Stomach (tissue), 9 donors: ENCODE measurements around the gene CNIH4. TPM values are rescaled to one million over a fixed set of nuclear protein-coding genes. Genes with fewer than 3 reads are reported as not detected.

Source experiments
- DNase-seq, 2 donors: peaks; one replicate each; pipeline versions ENCODE4 v3.0.0 to v3.0.0-alpha.2; 2013 to 2019
- H3K27ac ChIP-seq, 5 donors: fragments of 200-600 bp in 4 of 5; sonication (generic) in 4 of 5; one replicate each; pipeline ENCODE4 v1.5.1; 2013 to 2019; ENCODE audit warnings: mild to moderate bottlenecking in 1 of 5, moderate library complexity in 1 of 5
- H3K27me3 ChIP-seq, 3 donors: fragments of 200-600 bp; sonication (generic); one replicate each; pipeline ENCODE4 v1.5.1; 2017 to 2019; ENCODE audit warnings: mixed run types in 1 of 3
- H3K36me3 ChIP-seq, 4 donors: fragments of 200-600 bp; sonication (generic); 1 replicate in 3 of 4; 2 replicates in 1 of 4; pipeline ENCODE4 v1.5.1; 2016 to 2019
- H3K4me1 ChIP-seq, 4 donors: fragments of 200-600 bp; sonication (generic); one replicate each; pipeline ENCODE4 v1.5.1; 2016 to 2019
- H3K4me3 ChIP-seq, 4 donors: fragments of 200-600 bp; sonication (generic) in 3 of 4; one replicate each; pipeline ENCODE4 v1.5.1; 2016 to 2019; ENCODE audit warnings: mild to moderate bottlenecking in 1 of 4
- H3K9me3 ChIP-seq, 4 donors: fragments of 200-600 bp; sonication (generic); one replicate each; pipeline ENCODE4 v1.5.1; 2016 to 2019
- EP300 ChIP-seq: sonication (generic); formaldehyde crosslinking; IDR thresholded peaks from one replicate; pipeline ENCODE4 v1.6.1; 2017; ENCODE audit warnings: antibody characterized with exemption
- POLR2A ChIP-seq, 4 donors: fragments of 450-650 bp; IDR thresholded peaks; one replicate each; pipeline ENCODE4 v1.6.1; 2016; ENCODE audit warnings: antibody characterized with exemption in 4 of 4, control low read depth in 2 of 4, mild to moderate bottlenecking in 1 of 4, moderate library complexity in 1 of 4
- POLR2AphosphoS5 ChIP-seq, 3 donors: sonication (generic); formaldehyde crosslinking; IDR thresholded peaks; one replicate each; pipeline ENCODE4 v1.6.1; 2016; ENCODE audit warnings: antibody characterized with exemption in 3 of 3
- WGBS, 5 donors: extraction: QIAGEN DNeasy Blood & Tissue Kit in 3 of 5; methylation state at CpG; one replicate each; pipeline versions ENCODE4 v1.1.5 to v1.1.7; 2013 to 2018; 5-methylcytosine and 5-hydroxymethylcytosine counted together
- intact Hi-C: fragments of 100-400 bp; cut with DNase I; formaldehyde crosslinking; loops from one replicate; pipeline ENCODE4 v1.15.1; 2023; ENCODE audit warnings: low total_unique reads
- polyA plus RNA-seq, 3 donors: library from polyadenylated mRNA; stranded (reverse); fragments of 200-250 nt; gene quantifications; one replicate each; pipeline ENCODE4 v1.2.3, GENCODE V29; 2013
- total RNA-seq, 5 donors: library from RNA; depleted of rRNA; stranded (reverse); fragments of >200 nt; gene quantifications; one replicate each; pipeline versions ENCODE4 v1.1.0 to v1.2.3, GENCODE V29; 2014 to 2016
- TF ChIP-seq, protein P1 (sequence below), 7 experiments: fragments of 450-650 bp in 4 of 7; fragments of 200-600 bp in 3 of 7; sonication (generic) in 3 of 7; IDR thresholded peaks; one replicate each; pipeline ENCODE4 v1.5.1; 2016 to 2019; ENCODE audit warnings: antibody characterized with exemption in 7 of 7, control low read depth in 2 of 7, mild to moderate bottlenecking in 1 of 7
- donor health status: healthy with polysubstance abuse.
- donor health status: Bipolar disorder and iron deficiency.
- donor health status: healthy.

Gene CNIH4
- total and polyA plus RNA-seq, 8 donors: 3.1 to 53.1 (median 38.5) TPM

DNA sequence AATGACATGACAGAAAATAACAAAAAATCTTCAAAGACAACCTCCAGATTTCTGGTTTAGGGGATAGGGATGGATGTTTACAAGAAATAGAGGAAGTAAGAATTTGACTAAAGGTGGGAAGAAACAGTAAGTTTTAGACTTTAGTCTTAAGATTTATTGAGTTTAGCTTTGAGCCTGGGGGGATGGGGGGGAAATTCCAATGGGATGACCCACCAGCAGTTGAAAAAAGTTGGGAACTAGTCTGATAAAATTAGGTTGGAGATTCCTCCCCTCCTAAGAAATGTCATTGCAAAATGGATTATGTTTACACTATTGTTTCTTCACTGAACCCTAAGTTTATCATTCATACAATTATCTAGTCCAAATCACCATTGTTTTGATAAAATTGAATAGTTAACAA, 49.5 kb downstream of the CNIH4 start:
- DNase-seq: no peak
- peaks cover 0 to 18% (median 8%) of the 10 kb centered on the region in 4 donors for H3K4me1 ChIP-seq
- intact Hi-C loops: no loop called here
- no peaks in the 10 kb centered on the region for H3K9me3 ChIP-seq
- H3K27ac ChIP-seq: no peak overlapping the region
- H3K27me3 ChIP-seq: no peaks in the 10 kb centered on the region
- H3K36me3 ChIP-seq: peaks cover 48 to 98% (median 97%) of the 10 kb centered on the region in 4 donors
- H3K4me3 ChIP-seq: no peak overlapping the region
- TF ChIP-seq EP300 (no peak), POLR2A (IDR thresholded peaks at IDR 0.05) (no peak), POLR2AphosphoS5 (IDR thresholded peaks at IDR 0.05) (no peak)
- TF ChIP-seq, protein P1, sequence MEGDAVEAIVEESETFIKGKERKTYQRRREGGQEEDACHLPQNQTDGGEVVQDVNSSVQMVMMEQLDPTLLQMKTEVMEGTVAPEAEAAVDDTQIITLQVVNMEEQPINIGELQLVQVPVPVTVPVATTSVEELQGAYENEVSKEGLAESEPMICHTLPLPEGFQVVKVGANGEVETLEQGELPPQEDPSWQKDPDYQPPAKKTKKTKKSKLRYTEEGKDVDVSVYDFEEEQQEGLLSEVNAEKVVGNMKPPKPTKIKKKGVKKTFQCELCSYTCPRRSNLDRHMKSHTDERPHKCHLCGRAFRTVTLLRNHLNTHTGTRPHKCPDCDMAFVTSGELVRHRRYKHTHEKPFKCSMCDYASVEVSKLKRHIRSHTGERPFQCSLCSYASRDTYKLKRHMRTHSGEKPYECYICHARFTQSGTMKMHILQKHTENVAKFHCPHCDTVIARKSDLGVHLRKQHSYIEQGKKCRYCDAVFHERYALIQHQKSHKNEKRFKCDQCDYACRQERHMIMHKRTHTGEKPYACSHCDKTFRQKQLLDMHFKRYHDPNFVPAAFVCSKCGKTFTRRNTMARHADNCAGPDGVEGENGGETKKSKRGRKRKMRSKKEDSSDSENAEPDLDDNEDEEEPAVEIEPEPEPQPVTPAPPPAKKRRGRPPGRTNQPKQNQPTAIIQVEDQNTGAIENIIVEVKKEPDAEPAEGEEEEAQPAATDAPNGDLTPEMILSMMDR (IDR thresholded peaks at IDR 0.05): no peak

DNA sequence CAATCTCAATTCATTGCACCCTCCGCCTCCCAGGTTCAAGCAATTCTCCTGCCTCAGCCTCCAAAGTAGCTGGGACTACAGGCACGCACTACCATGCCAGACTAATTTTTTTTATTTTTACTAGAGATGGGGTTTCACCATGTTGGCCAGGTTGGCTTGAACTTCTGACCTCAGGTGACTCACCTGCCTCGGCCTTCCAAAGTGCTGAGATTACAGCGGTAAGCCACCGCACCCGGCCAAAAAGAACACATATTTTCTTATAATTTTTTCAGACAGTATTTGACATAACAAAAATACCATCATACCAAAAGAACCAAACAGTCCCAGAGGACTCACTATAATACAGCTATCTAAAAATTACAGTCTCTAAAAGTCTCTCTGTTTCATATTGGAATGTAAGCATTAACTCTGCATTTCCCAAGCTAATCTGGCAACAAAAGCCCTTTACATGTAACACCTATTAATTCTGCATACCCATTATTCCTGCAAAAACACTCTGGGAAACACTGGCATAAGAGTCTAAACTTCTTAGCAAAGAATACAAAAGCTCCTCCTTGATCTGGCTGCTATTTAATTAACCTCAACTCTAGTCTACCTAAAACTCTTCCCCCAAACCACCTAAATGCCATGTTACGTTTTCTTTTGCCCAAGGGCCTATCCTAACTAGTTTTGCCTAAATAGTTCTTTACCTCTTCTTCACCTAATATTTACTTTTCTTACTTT, 51.1 kb downstream of the CNIH4 start:
- TF ChIP-seq, protein P1 (IDR thresholded peaks at IDR 0.05): no peak
- TF ChIP-seq POLR2AphosphoS5 (IDR thresholded peaks at IDR 0.05) (no peak), EP300 (no peak), POLR2A (IDR thresholded peaks at IDR 0.05) (no peak)
- Histone ChIP-seq H3K27ac (no peak overlapping the region), H3K36me3 (peaks cover 52 to 99% (median 98%) of the 10 kb centered on the region in 4 donors), H3K9me3 (no peaks in the 10 kb centered on the region), H3K4me1 (peaks cover 0 to 18% (median 7%) of the 10 kb centered on the region in 4 donors), H3K27me3 (no peaks in the 10 kb centered on the region), H3K4me3 (no peak overlapping the region)
- intact Hi-C loops: no loop called here
- DNase-seq: no peak
- WGBS, 5 donors: 60 to 78% (median 65%) methylated on average over 7 of the region's 7 CpGs

DNA sequence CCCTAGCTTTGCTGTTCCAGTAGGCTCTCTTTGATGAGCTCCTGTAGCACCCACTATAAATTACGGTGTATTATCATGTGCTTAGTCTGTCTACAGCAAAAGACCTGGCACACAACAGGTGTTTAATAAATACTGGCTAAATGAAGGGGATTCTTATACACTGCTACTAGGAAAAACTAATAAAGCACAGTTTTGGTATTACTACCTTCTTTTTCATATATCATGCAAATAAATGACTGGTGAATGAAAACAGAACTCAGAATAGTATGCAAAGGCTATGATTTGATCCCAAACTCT, 51.6 kb downstream of the CNIH4 start:
- WGBS, 5 donors: 89 to 95% (median 93%) methylated on average over 1 of the region's 1 CpG
- Histone ChIP-seq H3K36me3 (peaks cover 53 to 99% (median 97%) of the 10 kb centered on the region in 4 donors), H3K4me1 (peaks cover 0 to 18% (median 6%) of the 10 kb centered on the region in 4 donors), H3K4me3 (no peak overlapping the region), H3K27ac (no peak overlapping the region), H3K27me3 (no peaks in the 10 kb centered on the region), H3K9me3 (no peaks in the 10 kb centered on the region)
- DNase-seq: no peak
- intact Hi-C loops: no loop called here
- TF ChIP-seq EP300 (no peak), POLR2AphosphoS5 (IDR thresholded peaks at IDR 0.05) (no peak), POLR2A (IDR thresholded peaks at IDR 0.05) (no peak)
- TF ChIP-seq, protein P1 (IDR thresholded peaks at IDR 0.05): no peak

DNA sequence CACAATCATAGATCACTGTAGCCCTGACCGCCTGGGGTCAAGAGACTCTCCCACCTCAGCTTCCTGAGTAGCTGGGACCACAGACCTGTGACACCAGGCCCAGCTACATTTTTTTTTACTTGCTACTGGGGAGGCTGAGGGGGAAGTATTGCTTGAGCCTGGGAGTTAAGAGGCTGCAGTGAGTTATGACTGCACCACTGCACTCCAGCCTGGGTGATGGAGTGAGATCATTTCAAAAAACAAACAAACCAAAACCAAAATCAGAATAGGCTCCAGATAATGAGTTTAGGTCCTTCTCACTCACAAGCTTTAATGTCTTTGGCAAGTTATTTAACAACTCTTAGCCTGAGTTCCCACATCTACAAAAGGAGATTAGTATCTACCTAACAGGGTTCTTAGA, 55.1 kb downstream of the CNIH4 start:
- TF ChIP-seq, protein P1 (IDR thresholded peaks at IDR 0.05): no peak
- TF ChIP-seq EP300: no peak
- no peak for TF ChIP-seq POLR2A (IDR thresholded peaks at IDR 0.05)
- no peak for TF ChIP-seq POLR2AphosphoS5 (IDR thresholded peaks at IDR 0.05)
- peaks cover 0 to 18% (median 6%) of the 10 kb centered on the region in 4 donors for H3K4me1 ChIP-seq
- H3K4me3 ChIP-seq: no peak overlapping the region
- no peaks in the 10 kb centered on the region for H3K27me3 ChIP-seq
- no peaks in the 10 kb centered on the region for H3K9me3 ChIP-seq
- peaks cover 58 to 99% (median 96%) of the 10 kb centered on the region in 4 donors for H3K36me3 ChIP-seq
- no peak overlapping the region for H3K27ac ChIP-seq
- intact Hi-C loops: no loop called here
- WGBS, 5 donors: 88 to 97% (median 95%) methylated on average over 1 of the region's 1 CpG
- DNase-seq: no peak
